Liver (tissue), 3 donors: ENCODE measurements around the gene MOB3B.

Experiments
- EGR1 ChIP-seq, 2 donors: IDR thresholded peaks; 2 replicates each; pipeline ENCODE4 v1.6.1; 2016 to 2018; ENCODE audit warnings: antibody characterized with exemption in 2 of 2, low read depth in 2 of 2
- FOXA1 ChIP-seq: IDR thresholded peaks from 2 replicates; pipeline ENCODE4 v1.6.1; 2016; ENCODE audit warnings: antibody characterized with exemption
- GABPA ChIP-seq, 2 donors: IDR thresholded peaks in 1 of 2; conservative IDR thresholded peaks in 1 of 2; 2 replicates each; pipeline ENCODE4 v1.6.1; 2016; ENCODE audit warnings: antibody characterized with exemption in 2 of 2, mild to moderate bottlenecking in 1 of 2, moderate library complexity in 1 of 2
- JUND ChIP-seq, 2 donors: IDR thresholded peaks; 2 replicates each; pipeline ENCODE4 v1.6.1; 2016; ENCODE audit warnings: antibody characterized with exemption in 2 of 2
- RAD21 ChIP-seq, 2 donors: IDR thresholded peaks; 2 replicates each; pipeline ENCODE4 v1.6.1; 2016; ENCODE audit warnings: antibody characterized with exemption in 2 of 2, mild to moderate bottlenecking in 2 of 2
- RXRA ChIP-seq, 2 donors: IDR thresholded peaks; 2 replicates each; pipeline ENCODE4 v1.6.1; 2017 to 2018; ENCODE audit warnings: antibody characterized with exemption in 2 of 2, mild to moderate bottlenecking in 1 of 2
- YY1 ChIP-seq: IDR thresholded peaks from 2 replicates; pipeline ENCODE4 v1.6.1; 2016; ENCODE audit warnings: antibody characterized with exemption, mild to moderate bottlenecking
- TF ChIP-seq, protein P1 (sequence below): fragments of 150-350 bp; IDR thresholded peaks from 2 replicates; pipeline ENCODE4 v1.5.1; 2017; ENCODE audit warnings: improper control_type of control experiment, low read depth, low read length; ENCODE audit not compliant: missing input control
- TF ChIP-seq, protein P2 (sequence below): IDR thresholded peaks from 2 replicates; pipeline ENCODE4 v1.6.1; 2016; ENCODE audit warnings: antibody characterized with exemption
- TF ChIP-seq, protein P3 (sequence below): IDR thresholded peaks from 2 replicates; pipeline ENCODE4 v1.6.1; 2016; ENCODE audit warnings: antibody characterized with exemption
- donor health status: healthy.
- donor health status: healthy.

DNA sequence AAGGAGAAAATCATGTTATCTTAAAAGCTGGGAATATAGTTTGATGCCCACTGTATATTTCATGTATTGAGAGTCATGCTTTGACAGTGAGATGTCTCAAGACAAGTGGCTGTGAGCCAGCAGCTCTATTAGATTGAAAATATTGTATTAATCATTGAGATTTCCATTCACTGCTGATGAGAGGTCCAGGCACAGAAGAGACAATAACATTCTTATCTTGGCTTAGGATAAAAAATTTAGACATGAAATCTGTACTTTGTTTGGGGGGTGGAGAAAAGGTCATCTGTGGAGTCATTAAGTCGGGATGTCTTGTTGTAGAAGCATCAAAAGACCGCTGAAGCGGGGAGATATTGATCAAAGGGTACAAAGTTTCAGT, 134.8 kb downstream of the MOB3B start:
- TF ChIP-seq, protein P1, sequence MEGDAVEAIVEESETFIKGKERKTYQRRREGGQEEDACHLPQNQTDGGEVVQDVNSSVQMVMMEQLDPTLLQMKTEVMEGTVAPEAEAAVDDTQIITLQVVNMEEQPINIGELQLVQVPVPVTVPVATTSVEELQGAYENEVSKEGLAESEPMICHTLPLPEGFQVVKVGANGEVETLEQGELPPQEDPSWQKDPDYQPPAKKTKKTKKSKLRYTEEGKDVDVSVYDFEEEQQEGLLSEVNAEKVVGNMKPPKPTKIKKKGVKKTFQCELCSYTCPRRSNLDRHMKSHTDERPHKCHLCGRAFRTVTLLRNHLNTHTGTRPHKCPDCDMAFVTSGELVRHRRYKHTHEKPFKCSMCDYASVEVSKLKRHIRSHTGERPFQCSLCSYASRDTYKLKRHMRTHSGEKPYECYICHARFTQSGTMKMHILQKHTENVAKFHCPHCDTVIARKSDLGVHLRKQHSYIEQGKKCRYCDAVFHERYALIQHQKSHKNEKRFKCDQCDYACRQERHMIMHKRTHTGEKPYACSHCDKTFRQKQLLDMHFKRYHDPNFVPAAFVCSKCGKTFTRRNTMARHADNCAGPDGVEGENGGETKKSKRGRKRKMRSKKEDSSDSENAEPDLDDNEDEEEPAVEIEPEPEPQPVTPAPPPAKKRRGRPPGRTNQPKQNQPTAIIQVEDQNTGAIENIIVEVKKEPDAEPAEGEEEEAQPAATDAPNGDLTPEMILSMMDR = no peak
- TF ChIP-seq EGR1 (IDR thresholded peaks at IDR 0.05; ENCODE audit: low read depth in 2 of 2) (no peak), RAD21 (IDR thresholded peaks at IDR 0.05) (no peak), YY1 (no peak), JUND (IDR thresholded peaks at IDR 0.05) (no peak), RXRA (IDR thresholded peaks at IDR 0.05) (no peak), FOXA1 (no peak), GABPA (IDR thresholded peaks at IDR 0.05 in 1 of 2, conservative IDR thresholded peaks at IDR 0.05 in 1 of 2) (no peak)
- TF ChIP-seq, protein P2, sequence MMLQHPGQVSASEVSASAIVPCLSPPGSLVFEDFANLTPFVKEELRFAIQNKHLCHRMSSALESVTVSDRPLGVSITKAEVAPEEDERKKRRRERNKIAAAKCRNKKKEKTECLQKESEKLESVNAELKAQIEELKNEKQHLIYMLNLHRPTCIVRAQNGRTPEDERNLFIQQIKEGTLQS = no peak
- TF ChIP-seq, protein P3, sequence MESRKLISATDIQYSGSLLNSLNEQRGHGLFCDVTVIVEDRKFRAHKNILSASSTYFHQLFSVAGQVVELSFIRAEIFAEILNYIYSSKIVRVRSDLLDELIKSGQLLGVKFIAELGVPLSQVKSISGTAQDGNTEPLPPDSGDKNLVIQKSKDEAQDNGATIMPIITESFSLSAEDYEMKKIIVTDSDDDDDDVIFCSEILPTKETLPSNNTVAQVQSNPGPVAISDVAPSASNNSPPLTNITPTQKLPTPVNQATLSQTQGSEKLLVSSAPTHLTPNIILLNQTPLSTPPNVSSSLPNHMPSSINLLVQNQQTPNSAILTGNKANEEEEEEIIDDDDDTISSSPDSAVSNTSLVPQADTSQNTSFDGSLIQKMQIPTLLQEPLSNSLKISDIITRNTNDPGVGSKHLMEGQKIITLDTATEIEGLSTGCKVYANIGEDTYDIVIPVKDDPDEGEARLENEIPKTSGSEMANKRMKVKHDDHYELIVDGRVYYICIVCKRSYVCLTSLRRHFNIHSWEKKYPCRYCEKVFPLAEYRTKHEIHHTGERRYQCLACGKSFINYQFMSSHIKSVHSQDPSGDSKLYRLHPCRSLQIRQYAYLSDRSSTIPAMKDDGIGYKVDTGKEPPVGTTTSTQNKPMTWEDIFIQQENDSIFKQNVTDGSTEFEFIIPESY = no peak
